ENCODE measurements around the gene XRCC5.

DNA sequence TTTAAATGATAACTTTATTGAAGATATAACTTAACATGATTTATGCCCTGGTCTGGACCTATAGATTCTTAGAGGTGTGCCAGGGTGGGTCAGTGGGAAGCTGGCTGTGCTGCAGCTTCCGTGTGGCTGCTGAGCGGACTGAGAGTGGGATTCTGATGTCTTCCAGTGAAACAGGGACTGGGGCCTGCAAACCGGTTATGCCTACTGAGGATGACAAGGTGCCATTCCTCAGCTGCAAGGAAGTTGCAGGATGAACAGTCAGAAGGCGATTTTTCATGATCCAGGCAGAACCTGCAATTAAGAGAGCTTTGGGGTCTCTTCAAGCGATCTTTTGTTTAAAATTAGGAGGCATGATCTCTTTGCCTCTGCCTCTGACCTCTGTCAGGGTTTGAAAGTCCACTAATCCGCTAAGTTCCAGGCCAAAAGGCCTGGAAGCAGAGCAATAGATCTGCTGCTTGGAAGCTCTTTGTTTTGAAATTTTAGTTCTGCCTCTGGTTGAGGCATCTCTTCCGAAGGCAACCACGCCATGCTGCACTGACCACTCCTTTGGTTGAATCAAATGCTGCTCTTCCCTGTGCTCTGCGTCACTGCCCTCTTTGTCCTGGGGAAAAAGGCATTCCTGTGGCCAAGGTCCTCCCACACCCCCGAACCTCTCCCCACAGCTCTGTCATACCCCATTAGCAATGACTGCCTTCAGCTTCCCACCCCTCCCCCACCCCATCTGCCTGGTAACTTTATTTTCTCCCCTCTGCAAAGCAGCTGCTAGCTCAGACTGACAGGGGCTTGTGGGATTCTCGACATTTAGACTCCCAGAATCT lies 25.5 kb upstream of the XRCC5 start:
- TF ChIP-seq, protein P1, sequence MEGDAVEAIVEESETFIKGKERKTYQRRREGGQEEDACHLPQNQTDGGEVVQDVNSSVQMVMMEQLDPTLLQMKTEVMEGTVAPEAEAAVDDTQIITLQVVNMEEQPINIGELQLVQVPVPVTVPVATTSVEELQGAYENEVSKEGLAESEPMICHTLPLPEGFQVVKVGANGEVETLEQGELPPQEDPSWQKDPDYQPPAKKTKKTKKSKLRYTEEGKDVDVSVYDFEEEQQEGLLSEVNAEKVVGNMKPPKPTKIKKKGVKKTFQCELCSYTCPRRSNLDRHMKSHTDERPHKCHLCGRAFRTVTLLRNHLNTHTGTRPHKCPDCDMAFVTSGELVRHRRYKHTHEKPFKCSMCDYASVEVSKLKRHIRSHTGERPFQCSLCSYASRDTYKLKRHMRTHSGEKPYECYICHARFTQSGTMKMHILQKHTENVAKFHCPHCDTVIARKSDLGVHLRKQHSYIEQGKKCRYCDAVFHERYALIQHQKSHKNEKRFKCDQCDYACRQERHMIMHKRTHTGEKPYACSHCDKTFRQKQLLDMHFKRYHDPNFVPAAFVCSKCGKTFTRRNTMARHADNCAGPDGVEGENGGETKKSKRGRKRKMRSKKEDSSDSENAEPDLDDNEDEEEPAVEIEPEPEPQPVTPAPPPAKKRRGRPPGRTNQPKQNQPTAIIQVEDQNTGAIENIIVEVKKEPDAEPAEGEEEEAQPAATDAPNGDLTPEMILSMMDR (IDR thresholded peaks at IDR 0.05), result no peak
- no peak for TF ChIP-seq POLR2A (IDR thresholded peaks at IDR 0.05)

Data from testis (tissue), 2 donors.